ENCODE measurements around the gene TSHZ3. TPM values are rescaled to one million over a fixed set of nuclear protein-coding genes. Genes with fewer than 3 reads are reported as not detected.

Gene TSHZ3
- total RNA-seq, 4 donors from 2014 or later: 1.6 to 4.0 (median 3.5) TPM

- intact Hi-C loops (cut with DNase I; ENCODE audit: low total_unique reads): no loop called here
- 92 to 94% methylated on average over 36 to 37 of the region's 37 CpGs for WGBS, 2 donors
- no peak for DNase-seq (ENCODE audit: low spot score in 2 of 2)
- TF ChIP-seq, protein P1, sequence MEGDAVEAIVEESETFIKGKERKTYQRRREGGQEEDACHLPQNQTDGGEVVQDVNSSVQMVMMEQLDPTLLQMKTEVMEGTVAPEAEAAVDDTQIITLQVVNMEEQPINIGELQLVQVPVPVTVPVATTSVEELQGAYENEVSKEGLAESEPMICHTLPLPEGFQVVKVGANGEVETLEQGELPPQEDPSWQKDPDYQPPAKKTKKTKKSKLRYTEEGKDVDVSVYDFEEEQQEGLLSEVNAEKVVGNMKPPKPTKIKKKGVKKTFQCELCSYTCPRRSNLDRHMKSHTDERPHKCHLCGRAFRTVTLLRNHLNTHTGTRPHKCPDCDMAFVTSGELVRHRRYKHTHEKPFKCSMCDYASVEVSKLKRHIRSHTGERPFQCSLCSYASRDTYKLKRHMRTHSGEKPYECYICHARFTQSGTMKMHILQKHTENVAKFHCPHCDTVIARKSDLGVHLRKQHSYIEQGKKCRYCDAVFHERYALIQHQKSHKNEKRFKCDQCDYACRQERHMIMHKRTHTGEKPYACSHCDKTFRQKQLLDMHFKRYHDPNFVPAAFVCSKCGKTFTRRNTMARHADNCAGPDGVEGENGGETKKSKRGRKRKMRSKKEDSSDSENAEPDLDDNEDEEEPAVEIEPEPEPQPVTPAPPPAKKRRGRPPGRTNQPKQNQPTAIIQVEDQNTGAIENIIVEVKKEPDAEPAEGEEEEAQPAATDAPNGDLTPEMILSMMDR (IDR thresholded peaks at IDR 0.05): no peak
- TF ChIP-seq POLR2A (IDR thresholded peaks at IDR 0.05): no peak
- no peak overlapping the region for H3K4me3 ChIP-seq (ENCODE audit: low read depth, poor library complexity, severe bottlenecking)
Observed at GRCh38 chr19:31278555-31279435, 70.4 kb downstream of the TSHZ3 start.

- no peak overlapping the region for H3K4me3 ChIP-seq (ENCODE audit: low read depth, poor library complexity, severe bottlenecking)
- intact Hi-C loops (cut with DNase I; ENCODE audit: low total_unique reads): no loop called here
- TF ChIP-seq, protein P1 (IDR thresholded peaks at IDR 0.05): no peak
- TF ChIP-seq POLR2A (IDR thresholded peaks at IDR 0.05): no peak
- whole genome bisulfite sequencing, 2 donors: 88 to 95% methylated on average over 14 to 15 of the region's 17 CpGs
- DNase-seq (ENCODE audit: low spot score in 2 of 2): no peak
Observed at GRCh38 chr19:31277516-31277915, 71.7 kb downstream of the TSHZ3 start.

GRCh38 chr19:31276831-31277230 lies 72.4 kb downstream of the TSHZ3 start:
- 95 to 97% methylated on average over 16 of the region's 16 CpGs for WGBS, 2 donors
- intact Hi-C loops (cut with DNase I; ENCODE audit: low total_unique reads): no loop called here
- no peak for DNase-seq (ENCODE audit: low spot score in 2 of 2)
- TF ChIP-seq POLR2A (IDR thresholded peaks at IDR 0.05): no peak
- TF ChIP-seq, protein P1 (IDR thresholded peaks at IDR 0.05): no peak
- no peak overlapping the region for H3K4me3 ChIP-seq (ENCODE audit: low read depth, poor library complexity, severe bottlenecking)

DNA sequence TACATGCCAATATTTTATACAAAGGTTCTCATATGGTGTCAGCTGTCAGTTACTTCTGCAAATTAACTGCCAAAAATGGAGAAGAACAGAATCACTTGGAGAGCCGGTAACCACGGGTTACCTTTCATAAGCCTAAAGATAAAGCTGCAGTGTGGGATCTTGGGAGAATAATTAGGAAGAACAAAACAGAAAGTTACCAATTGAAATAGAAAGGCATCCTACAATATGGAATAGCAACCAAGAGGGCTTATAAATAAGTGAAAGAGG lies 74.2 kb downstream of the TSHZ3 start:
- H3K4me3 ChIP-seq (ENCODE audit: low read depth, poor library complexity, severe bottlenecking): no peak overlapping the region
- 67 to 76% methylated on average over 2 of the region's 2 CpGs for WGBS, 2 donors
- TF ChIP-seq, protein P1 (IDR thresholded peaks at IDR 0.05): no peak
- TF ChIP-seq POLR2A (IDR thresholded peaks at IDR 0.05): no peak
- intact Hi-C loops (cut with DNase I; ENCODE audit: low total_unique reads): no loop called here
- DNase-seq (ENCODE audit: low spot score in 2 of 2): no peak

DNA sequence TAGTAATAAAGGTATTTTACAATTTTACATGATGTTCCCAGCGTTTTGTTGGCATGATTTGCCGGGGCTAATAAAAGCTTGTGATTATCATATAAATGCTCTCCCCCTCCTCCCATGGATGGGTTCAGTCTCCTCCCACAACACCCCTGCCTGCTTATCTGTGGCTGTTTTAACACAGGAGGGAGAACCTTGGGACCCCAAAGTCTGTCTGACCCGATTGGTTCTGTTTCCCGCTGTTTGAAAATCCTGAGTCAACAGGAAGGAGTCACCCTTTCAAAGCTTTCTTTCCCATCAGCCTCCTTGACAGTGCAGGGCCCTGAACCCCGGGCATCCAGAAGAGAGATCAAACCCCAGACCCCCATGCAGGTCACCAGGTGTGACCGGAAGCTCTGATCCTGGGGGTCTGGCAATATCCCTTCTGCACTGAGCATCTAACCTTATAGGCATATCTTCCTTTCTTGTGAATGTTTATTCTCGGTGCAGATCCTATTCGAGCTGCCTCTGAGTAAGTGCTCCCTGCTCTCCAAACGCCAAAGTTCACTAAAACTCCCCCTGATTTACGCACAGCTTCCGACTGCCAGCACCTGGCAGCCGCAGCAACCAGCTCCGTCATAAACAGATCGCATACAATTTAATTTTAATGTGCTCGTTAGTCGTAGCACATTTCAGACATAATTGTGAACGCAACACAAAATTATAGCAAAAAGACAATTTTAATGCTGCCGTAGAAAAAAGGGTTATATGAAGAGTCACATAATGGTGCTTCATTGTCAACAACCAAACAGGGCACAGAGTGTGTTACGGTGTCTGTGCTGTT lies 74.8 kb downstream of the TSHZ3 start:
- intact Hi-C loops (cut with DNase I; ENCODE audit: low total_unique reads): no loop called here
- TF ChIP-seq, protein P1 (IDR thresholded peaks at IDR 0.05): no peak
- TF ChIP-seq POLR2A (IDR thresholded peaks at IDR 0.05): no peak
- H3K4me3 ChIP-seq (ENCODE audit: low read depth, poor library complexity, severe bottlenecking): no peak overlapping the region
- DNase-seq (ENCODE audit: low spot score in 2 of 2): no peak
- WGBS, 2 donors: 75 to 80% methylated on average over 19 of the region's 19 CpGs

Data from lower leg skin (tissue), 4 donors.